ENCODE results near the gene P2RX7.
A peak's percentile ranks its signal among the peaks of the same experiment; 100 is the strongest.

Gene P2RX7

GRCh38 chr12:121132601-121133481 lies at the start of gene P2RX7:
P2RX7 (plus strand) TSS chr12:121132876; CDS start chr12:121132971, 95 bp downstream.
- peak; percentile 90 for DNase-seq (ENCODE audit: low spot score)

GRCh38 chr12:121084229-121084628 lies 48.4 kb upstream of the P2RX7 start:
- DNase-seq (ENCODE audit: low spot score): no peak

DNA sequence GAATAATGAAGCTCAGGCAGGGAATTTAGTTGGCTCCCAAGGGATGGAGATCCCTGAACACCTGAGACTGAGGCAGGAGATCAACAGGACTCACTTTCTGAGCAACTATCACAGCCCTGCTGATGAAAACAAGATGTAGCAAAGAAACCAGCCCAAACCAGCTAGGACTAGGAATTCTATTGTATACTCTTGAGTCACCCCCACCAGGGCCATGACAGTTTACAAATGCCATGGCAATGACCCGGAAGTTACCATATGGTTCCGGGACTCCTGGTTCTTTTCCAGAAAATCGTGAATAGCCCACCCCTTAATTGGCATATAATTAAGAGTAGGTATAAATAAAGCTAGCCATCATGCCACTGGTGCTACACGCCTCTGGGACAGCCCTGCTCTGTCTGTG lies 47.6 kb upstream of the P2RX7 start:
- no peak for DNase-seq (ENCODE audit: low spot score)

GRCh38 chr12:121085506-121086353 lies 46.9 kb upstream of the P2RX7 start:
- DNase-seq (ENCODE audit: low spot score): no peak

DNA sequence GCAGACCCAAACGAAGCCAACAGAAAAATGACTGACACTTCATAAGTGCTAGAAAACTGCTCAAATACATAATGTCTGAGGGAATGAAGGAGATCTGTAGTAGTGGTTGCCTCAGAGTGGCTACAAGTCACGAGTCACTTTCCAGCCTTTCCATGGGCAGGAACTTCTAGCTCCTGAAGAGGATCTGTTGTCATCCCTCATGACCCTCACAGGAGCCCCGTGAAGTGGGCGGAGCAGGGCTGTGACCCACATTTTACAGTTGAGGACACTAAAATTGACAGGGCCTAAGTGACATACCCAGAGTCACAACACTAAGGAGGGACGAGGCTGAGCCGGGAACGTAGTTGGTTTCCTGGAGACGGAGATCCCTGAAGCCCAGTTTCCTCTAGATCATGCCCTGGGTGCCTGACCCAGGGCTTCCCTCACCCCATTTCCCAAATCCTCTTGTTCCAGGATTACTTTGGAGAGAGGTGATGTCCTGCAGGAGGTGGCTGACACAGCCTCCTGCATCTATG lies 45.8 kb upstream of the P2RX7 start:
- no peak for DNase-seq (ENCODE audit: low spot score)

GRCh38 chr12:121087467-121088194 lies 45.0 kb upstream of the P2RX7 start:
- DNase-seq (ENCODE audit: low spot score): no peak

GRCh38 chr12:121088195-121088585 lies 44.5 kb upstream of the P2RX7 start:
- no peak for DNase-seq (ENCODE audit: low spot score)

GRCh38 chr12:121089031-121089812 lies 43.5 kb upstream of the P2RX7 start:
- no peak for DNase-seq (ENCODE audit: low spot score)

DNA sequence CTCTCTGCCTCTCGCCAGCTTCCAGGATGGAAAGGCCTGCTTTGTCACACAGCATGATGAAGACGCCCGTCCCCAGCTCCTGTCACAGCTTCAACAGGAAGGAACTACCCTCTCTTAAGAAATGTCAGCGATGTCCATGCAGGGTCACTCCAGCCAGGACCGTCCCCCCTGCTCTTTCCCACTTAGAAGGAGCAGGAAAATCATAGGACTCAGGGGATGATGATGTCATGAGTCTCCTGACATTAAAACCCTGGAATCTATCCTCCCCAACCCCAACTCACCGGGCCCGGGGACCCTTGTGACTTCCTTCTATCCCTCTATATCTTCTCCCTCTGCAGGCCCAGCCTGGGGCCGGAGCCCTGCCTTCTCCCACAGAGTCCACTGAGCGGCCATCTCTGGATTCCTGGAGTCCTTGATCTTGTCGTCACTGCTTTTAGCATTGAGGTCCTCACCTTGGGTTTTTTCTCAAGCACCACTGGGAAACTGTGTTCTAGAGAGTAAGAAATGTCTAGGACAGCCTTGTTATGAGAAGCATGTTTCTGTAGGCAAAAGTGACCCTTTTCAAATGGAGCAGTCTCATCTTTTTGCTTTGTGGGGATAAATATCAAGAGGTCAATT lies 42.8 kb upstream of the P2RX7 start:
- DNase-seq (ENCODE audit: low spot score): no peak

GRCh38 chr12:121090586-121091514 lies 41.8 kb upstream of the P2RX7 start:
- DNase-seq (ENCODE audit: low spot score): no peak

GRCh38 chr12:121092034-121092433 lies 40.6 kb upstream of the P2RX7 start:
- no peak for DNase-seq (ENCODE audit: low spot score)

GRCh38 chr12:121093487-121093891 lies 39.2 kb upstream of the P2RX7 start:
- DNase-seq (ENCODE audit: low spot score): no peak

DNA sequence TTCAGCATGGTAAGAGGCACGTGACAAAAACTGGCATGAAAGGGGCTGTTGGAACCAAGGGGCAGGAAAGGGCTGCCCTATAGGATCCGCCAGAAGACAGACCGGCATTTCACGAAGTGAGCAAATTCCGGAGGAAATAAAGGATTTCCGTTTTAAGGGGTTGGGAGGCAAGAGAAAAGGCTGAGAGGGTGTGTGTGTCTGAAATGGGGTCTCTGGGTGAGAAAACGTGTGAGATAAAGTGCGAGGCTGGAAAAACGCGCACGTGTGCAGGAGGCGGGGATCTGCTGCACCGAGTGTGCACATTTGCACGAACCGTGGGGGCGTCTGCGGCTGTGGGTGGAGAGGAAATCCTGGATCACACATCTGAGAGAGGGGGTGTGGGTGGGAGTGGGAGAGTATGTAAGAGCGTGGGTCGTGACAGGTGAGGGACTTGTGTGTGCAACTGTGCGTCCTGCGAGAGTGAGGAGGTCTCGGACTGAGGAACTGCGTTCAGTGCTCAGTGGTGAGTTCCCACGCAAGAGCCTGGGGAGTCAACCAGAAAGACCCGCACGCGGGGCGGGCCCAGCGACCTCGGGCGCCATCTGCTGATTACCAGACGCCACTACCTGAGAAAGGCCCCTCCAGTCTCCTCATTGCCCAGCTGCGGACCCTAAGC lies 37.0 kb upstream of the P2RX7 start:
- peak; percentile 84 for DNase-seq (ENCODE audit: low spot score)

- no peak for DNase-seq (ENCODE audit: low spot score)
Observed at GRCh38 chr12:121096199-121096798, 36.4 kb upstream of the P2RX7 start.

- DNase-seq (ENCODE audit: low spot score): no peak
Observed at GRCh38 chr12:121099779-121100178, 32.9 kb upstream of the P2RX7 start.

- no peak for DNase-seq (ENCODE audit: low spot score)
Observed at GRCh38 chr12:121102307-121102706, 30.4 kb upstream of the P2RX7 start.

DNA sequence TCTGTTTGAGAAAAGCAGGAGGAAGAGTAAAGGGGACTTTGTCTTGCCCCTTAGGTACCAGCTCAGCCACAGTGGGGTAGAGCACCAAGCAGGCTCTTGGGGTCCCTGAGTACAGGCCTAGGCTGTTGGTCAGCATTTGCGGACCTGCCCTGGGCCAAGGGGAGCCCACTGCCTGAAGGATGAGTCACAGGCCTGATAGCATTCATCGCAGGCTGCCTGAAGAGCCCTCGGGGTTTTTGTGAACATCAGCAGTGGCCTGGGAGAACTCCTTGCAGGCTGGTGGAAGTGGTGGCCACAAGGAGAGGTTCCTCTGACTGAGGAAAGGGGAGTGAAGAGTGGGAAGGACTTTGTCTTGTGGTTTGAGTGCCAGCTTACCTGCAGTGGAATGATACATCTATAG lies 25.0 kb upstream of the P2RX7 start:
- DNase-seq (ENCODE audit: low spot score): no peak

- no peak for DNase-seq (ENCODE audit: low spot score)
Observed at GRCh38 chr12:121108492-121108891, 24.2 kb upstream of the P2RX7 start.

All from LoVo (cell line).